H54 (cell line): Measurements from ENCODE around the gene GYPB.
"Not testable (repeated sequence)": the region's sequence is repeated elsewhere in the genome, so short reads cannot be mapped to it uniquely, and the experiment has no call there.

Experiments used
- DNase-seq: peaks from one replicate; pipeline ENCODE4 v3.0.0; 2011; ENCODE audit warnings: low spot score, mixed read lengths; ENCODE audit not compliant: insufficient read length
- FAIRE-seq: peaks from 3 replicates; lab custom pipeline; 2011; peaks lifted over from hg19 to GRCh38; lab: Jason Lieb, UNC
- POLR2A ChIP-seq: IDR thresholded peaks from 2 replicates; pipeline ENCODE4 v1.6.1; 2011; ENCODE audit warnings: low read depth, mild to moderate bottlenecking, low read length

The GYPB gene

GRCh38 chr4:143986180-143986579 lies 33.0 kb downstream of the GYPB start:
- no peak for DNase-seq
- FAIRE-seq = no peak
- no peak for TF ChIP-seq POLR2A

- FAIRE-seq, DNase-seq: not testable (repeated sequence)
Measured at GRCh38 chr4:143980776-143981175, 38.4 kb downstream of the GYPB start.

- DNase-seq, FAIRE-seq: not testable (repeated sequence)
Measured at GRCh38 chr4:143975527-143975926, 43.7 kb downstream of the GYPB start.

GRCh38 chr4:143974021-143974420 lies 45.2 kb downstream of the GYPB start:
- not testable (repeated sequence) for DNase-seq, FAIRE-seq

- no peak for TF ChIP-seq POLR2A
- DNase-seq = no peak
- FAIRE-seq = no peak
Measured at GRCh38 chr4:143961075-143961474, 58.1 kb downstream of the GYPB start.

GRCh38 chr4:143955306-143955705 lies 63.9 kb downstream of the GYPB start:
- not testable (repeated sequence) for FAIRE-seq, DNase-seq

GRCh38 chr4:143951458-143951972 lies 67.7 kb downstream of the GYPB start:
- FAIRE-seq, DNase-seq: not testable (repeated sequence)

- not testable (repeated sequence) for FAIRE-seq, DNase-seq
Measured at GRCh38 chr4:143950967-143951366, 68.2 kb downstream of the GYPB start.

GRCh38 chr4:143950185-143950584 lies 69.0 kb downstream of the GYPB start:
- FAIRE-seq, DNase-seq: not testable (repeated sequence)

GRCh38 chr4:143947493-143947892 lies 71.7 kb downstream of the GYPB start:
- FAIRE-seq = not testable (repeated sequence)

More at GRCh38 chr4:143947493-143947892, 71.7 kb downstream of the GYPB start:
- not testable (repeated sequence) for DNase-seq
